GM19238 (cell line): ENCODE measurements around the gene AFAP1.

Experiments used
- DNase-seq: peaks from one replicate; pipeline ENCODE4 v3.0.0; 2011; ENCODE audit warnings: low spot score; ENCODE audit not compliant: insufficient read length

Gene AFAP1

GRCh38 chr4:7894098-7894676, 45.5 kb downstream of the AFAP1 start:
- DNase-seq = no peak

- no peak for DNase-seq
These were observed 46.1 kb downstream of the AFAP1 start for GRCh38 chr4:7893539-7893938.

GRCh38 chr4:7892212-7893019, 47.2 kb downstream of the AFAP1 start:
- DNase-seq = no peak

- no peak for DNase-seq
These were observed 48.8 kb downstream of the AFAP1 start for GRCh38 chr4:7890635-7891393.

GRCh38 chr4:7887436-7887835, 52.2 kb downstream of the AFAP1 start:
- no peak for DNase-seq

- DNase-seq = no peak
These were observed 53.4 kb downstream of the AFAP1 start for GRCh38 chr4:7886007-7886973.

- no peak for DNase-seq
These were observed 54.2 kb downstream of the AFAP1 start for GRCh38 chr4:7885216-7886006.

GRCh38 chr4:7880683-7881082, 59.0 kb downstream of the AFAP1 start:
- DNase-seq = no peak

GRCh38 chr4:7879127-7879526, 60.5 kb downstream of the AFAP1 start:
- no peak for DNase-seq

- no peak for DNase-seq
These were observed 61.3 kb downstream of the AFAP1 start for GRCh38 chr4:7878323-7878722.

- no peak for DNase-seq
These were observed 62.5 kb downstream of the AFAP1 start for GRCh38 chr4:7877176-7877575.

GRCh38 chr4:7876201-7876875, 63.3 kb downstream of the AFAP1 start:
- DNase-seq = no peak

GRCh38 chr4:7874838-7875237, 64.8 kb downstream of the AFAP1 start:
- no peak for DNase-seq

- no peak for DNase-seq
These were observed 65.8 kb downstream of the AFAP1 start for GRCh38 chr4:7873881-7874280.

GRCh38 chr4:7872264-7872771, 67.3 kb downstream of the AFAP1 start:
- no peak for DNase-seq

- no peak for DNase-seq
These were observed 68.3 kb downstream of the AFAP1 start for GRCh38 chr4:7871356-7871755.

- DNase-seq = no peak
These were observed 70.7 kb downstream of the AFAP1 start for GRCh38 chr4:7868892-7869471.

GRCh38 chr4:7868436-7868775, 71.3 kb downstream of the AFAP1 start:
- DNase-seq = no peak

- DNase-seq = no peak
These were observed 71.8 kb downstream of the AFAP1 start for GRCh38 chr4:7867701-7868435.
